ENCODE measurements around the gene UBL7. TPM values are rescaled to one million over a fixed set of nuclear protein-coding genes. Genes with fewer than 3 reads are reported as not detected.
A peak's percentile ranks its signal among the peaks of the same experiment; 100 is the strongest.

Gene UBL7
- total and polyA plus RNA-seq, 10 of the 15 experiments (the other 5 are each of a cell fraction or from before 2014, with no cell fraction given), result 25.9 to 145 (median 90.1) TPM

- TF ChIP-seq NR2F1 (conservative IDR thresholded peaks at IDR 0.05) (no peak), POLR2A (IDR thresholded peaks at IDR 0.05; ENCODE audit: low read depth, low read length) (no peak), ATF2 (IDR thresholded peaks at IDR 0.05; ENCODE audit: low read length) (no peak), JUND (IDR thresholded peaks at IDR 0.05; ENCODE audit: low read depth, low read length) (0 out of 2 replicates have a peak, but pooled peaks have one; percentile 8), ZNF687 (IDR thresholded peaks at IDR 0.05) (peak; percentile 57), ELK1 (IDR thresholded peaks at IDR 0.05; ENCODE audit: low read depth, low read length) (no peak), NRF1 (conservative IDR thresholded peaks at IDR 0.05; ENCODE audit: low read depth, low read length) (no peak), MXI1 (IDR thresholded peaks at IDR 0.05; ENCODE audit: low read depth, low read length) (peak; percentile 69), EED (IDR thresholded peaks at IDR 0.05; ENCODE audit: low read depth) (no peak), ATF3 (IDR thresholded peaks at IDR 0.05; ENCODE audit: borderline replicate concordance, extremely low read depth, low read depth, low read length) (no peak), ZSCAN29 (IDR thresholded peaks at IDR 0.05) (no peak), ZBTB33 (IDR thresholded peaks at IDR 0.05) (no peak), NFYA (IDR thresholded peaks at IDR 0.05; ENCODE audit: borderline replicate concordance, low read depth, low read length) (no peak), RFX5 (IDR thresholded peaks at IDR 0.05; ENCODE audit: low read depth, low read length) (no peak), REST (IDR thresholded peaks at IDR 0.05; ENCODE audit: low read depth, low read length) (no peak), HCFC1 (IDR thresholded peaks at IDR 0.05; ENCODE audit: low read length) (no peak), BMI1 (IDR thresholded peaks at IDR 0.05; ENCODE audit: borderline replicate concordance) (no peak)
These were observed 59.8 kb downstream of the UBL7 start (continued) for GRCh38 chr15:74400915-74401757.

All from GM12878 (cell line).